HepG2 (cell line): ENCODE measurements around the gene KCNJ6. TPM values are rescaled to one million over a fixed set of nuclear protein-coding genes. Genes with fewer than 3 reads are reported as not detected.

Experiments used
- ATAC-seq: fragments of 200-7000 bp; cut with Tn5 transposase; 3 replicates; pipeline ENCODE4 v1.9.1; 2020; ENCODE audit warnings: mild to moderate bottlenecking, moderate library complexity
- BruUV-seq: library from RNA; stranded (reverse); fragments of 400-500 nt; replicated peaks from 2 replicates; lab custom pipeline; 2021; lab: Mats Ljungman, UMichigan
- CTCF ChIA-PET: fragments of 300-600 bp; formaldehyde crosslinking; extraction: SDS; loops from one replicate; lab custom pipeline; 2021; ENCODE audit warnings: low total read pairs, inconsistent platforms, low intra/inter-chr PET ratio; lab: Yijun Ruan, JAX
- POLR2A ChIA-PET: fragments of 350-600 bp; sonication (Branson Sonifier 250); formaldehyde crosslinking; loops from one replicate; lab custom pipeline; 2020; ENCODE audit warnings: antibody characterized with exemption, inconsistent platforms; lab: Yijun Ruan, JAX
- DNase-seq: peaks from one replicate; pipeline ENCODE4 v3.0.0-alpha.2; 2015; ENCODE audit warnings: low spot score
- FAIRE-seq: peaks from 3 replicates; lab custom pipeline; 2011; peaks lifted over from hg19 to GRCh38; lab: Jason Lieb, UNC
- H2AFZ ChIP-seq: one replicate; pipeline ENCODE4 v1.6.1; 2011; ENCODE audit warnings: low read length, inconsistent platforms
- H3K27ac ChIP-seq: fragments of 300-600 bp; 3 replicates; pipeline ENCODE4 v1.8.0; 2011; ENCODE audit warnings: mixed run types, mild to moderate bottlenecking, mixed read lengths, low read length, inconsistent platforms; ENCODE audit not compliant: insufficient read depth; ENCODE audit errors: extremely low read length
- H3K27me3 ChIP-seq, 2 experiments: fragments of 200-600 bp in 1 of 2; 2 replicates in 1 of 2; 3 replicates in 1 of 2; pipeline versions ENCODE4 v1.6.0 to v1.8.0; 2011; ENCODE audit warnings: low read length in 2 of 2, mild to moderate bottlenecking in 2 of 2, moderate library complexity in 2 of 2, inconsistent platforms in 1 of 2; ENCODE audit not compliant: insufficient read depth in 2 of 2, control insufficient read depth in 1 of 2
- H3K36me3 ChIP-seq, 2 experiments: fragments of 200-600 bp in 1 of 2; replicated peaks in 1 of 2; 2 replicates in 1 of 2; 3 replicates in 1 of 2; pipeline versions ENCODE4 v1.5.1 to v1.8.0; 2011; ENCODE audit warnings: low read length in 2 of 2, inconsistent platforms in 1 of 2; ENCODE audit not compliant: insufficient read depth in 2 of 2, control insufficient read depth in 1 of 2
- H3K4me1 ChIP-seq: 2 replicates; pipeline ENCODE4 v1.5.1; 2012; ENCODE audit warnings: low read length, inconsistent platforms; ENCODE audit not compliant: insufficient read depth
- H3K4me2 ChIP-seq: 2 replicates; pipeline ENCODE4 v1.6.0; 2011; ENCODE audit warnings: low read depth, low read length, inconsistent platforms
- H3K4me3 ChIP-seq, 3 experiments: fragments of 200-600 bp in 1 of 3; sonication (generic), shearing (Covaris generic) in 1 of 3; replicated peaks in 1 of 3; 2 replicates each; pipeline ENCODE4 v1.5.1; 2011 to 2016; ENCODE audit warnings: low read length in 3 of 3, inconsistent platforms in 2 of 3, low read depth in 2 of 3, mild to moderate bottlenecking in 2 of 3, control low read depth in 1 of 3, mixed read lengths in 1 of 3; ENCODE audit not compliant: insufficient read depth in 1 of 3
- H3K79me2 ChIP-seq: one replicate; pipeline ENCODE4 v1.6.1; 2011; ENCODE audit warnings: low read length, inconsistent platforms; ENCODE audit not compliant: insufficient read depth
- H3K9ac ChIP-seq: 2 replicates; pipeline ENCODE4 v1.6.0; 2011; ENCODE audit warnings: mild to moderate bottlenecking, low read depth, low read length, inconsistent platforms; ENCODE audit not compliant: insufficient read depth
- H3K9me3 ChIP-seq: 2 replicates; pipeline ENCODE4 v1.5.1; 2012; ENCODE audit warnings: mild to moderate bottlenecking, low read length
- H4K20me1 ChIP-seq: 2 replicates; pipeline ENCODE4 v1.6.0; 2011; ENCODE audit warnings: inconsistent platforms, mild to moderate bottlenecking, low read length, moderate library complexity; ENCODE audit not compliant: insufficient read depth
- ARNT2 ChIP-seq: sonication (generic); formaldehyde crosslinking; IDR thresholded peaks from 2 replicates; pipeline ENCODE4 v1.8.0; 2022; ENCODE audit warnings: mild to moderate bottlenecking, low read depth, missing genetic modification reagents, moderate library complexity
- CREB3 ChIP-seq: sonication (generic); formaldehyde crosslinking; IDR thresholded peaks from 2 replicates; pipeline ENCODE4 v1.5.0; 2020; ENCODE audit warnings: missing genetic modification reagents
- HDAC2 ChIP-seq: sonication (generic); formaldehyde crosslinking; IDR thresholded peaks from 2 replicates; pipeline ENCODE4 v1.4.0; 2020; ENCODE audit warnings: missing genetic modification reagents
- HOXA9 ChIP-seq: sonication (generic); formaldehyde crosslinking; IDR thresholded peaks from 2 replicates; pipeline ENCODE4 v1.8.1; 2022; ENCODE audit warnings: missing genetic modification reagents, mild to moderate bottlenecking, moderate library complexity, borderline replicate concordance
- REL ChIP-seq: sonication (generic); formaldehyde crosslinking; conservative IDR thresholded peaks from 2 replicates; pipeline ENCODE4 v1.8.0; 2022; ENCODE audit warnings: mild to moderate bottlenecking, missing genetic modification reagents, moderate library complexity
- SIX4 ChIP-seq: sonication (generic); formaldehyde crosslinking; IDR thresholded peaks from 2 replicates; pipeline ENCODE4 v1.4.0; 2020; ENCODE audit warnings: missing genetic modification reagents
- SKI ChIP-seq: fragments of 450-650 bp; IDR thresholded peaks from one replicate; pipeline ENCODE4 v1.6.1; 2018; ENCODE audit warnings: mild to moderate bottlenecking; ENCODE audit not compliant: partially characterized antibody
- TCF7L2 ChIP-seq: IDR thresholded peaks from 2 replicates; pipeline ENCODE4 v1.6.1; 2011; ENCODE audit warnings: mild to moderate bottlenecking, low read depth, low read length, moderate library complexity
- THRA ChIP-seq: sonication (generic); formaldehyde crosslinking; IDR thresholded peaks from 2 replicates; pipeline ENCODE4 v1.4.0; 2020; ENCODE audit warnings: missing genetic modification reagents, borderline replicate concordance
- ZMYM3 ChIP-seq: sonication (generic); formaldehyde crosslinking; IDR thresholded peaks from 2 replicates; pipeline ENCODE4 v1.5.1; 2020; ENCODE audit warnings: mild to moderate bottlenecking, missing genetic modification reagents
- ZMYM4 ChIP-seq: sonication (generic); formaldehyde crosslinking; IDR thresholded peaks from 2 replicates; pipeline ENCODE4 v1.8.1; 2023; ENCODE audit warnings: mild to moderate bottlenecking, missing genetic modification reagents
- ZNF18 ChIP-seq: sonication (generic); formaldehyde crosslinking; IDR thresholded peaks from 2 replicates; pipeline ENCODE4 v1.8.0; 2022; ENCODE audit warnings: mild to moderate bottlenecking, missing genetic modification reagents; ENCODE audit not compliant: insufficient replicate concordance
- ZNF281 ChIP-seq: sonication (generic); formaldehyde crosslinking; IDR thresholded peaks from 2 replicates; pipeline ENCODE4 v1.4.0; 2020; ENCODE audit warnings: missing genetic modification reagents, borderline replicate concordance
- ZNF577 ChIP-seq: sonication (generic); formaldehyde crosslinking; IDR thresholded peaks from 2 replicates; pipeline ENCODE4 v1.4.0; 2020; ENCODE audit warnings: mild to moderate bottlenecking, low read depth, missing genetic modification reagents, borderline replicate concordance
- WGBS: methylation state at CpG from one replicate; pipeline ENCODE4 v1.1.6; 2017; ENCODE audit warnings: low lambda C conversion rate; 5-methylcytosine and 5-hydroxymethylcytosine counted together
- in situ Hi-C: cut with HindIII; loops from 2 replicates; pipeline ENCODE4 v1.10.0; 2017; ENCODE audit warnings: low pct_unique_long_range_greater_than_20kb; ENCODE audit not compliant: extremely low pct_ligation_motif_present
- intact Hi-C: fragments of 100-400 bp; cut with micrococcal nuclease; formaldehyde crosslinking; loops from one replicate; pipeline ENCODE4 v1.10.0; 2022; ENCODE audit not compliant: unreplicated experiment
- polyA plus RNA-seq, 8 experiments: library from polyadenylated mRNA; depleted of rRNA in 3 of 8; stranded (reverse) in 7 of 8; unstranded in 1 of 8; fragments of >200 nt; fragmentation: Illumina TruSeq in 4 of 8; extraction: Trizol in 4 of 8; gene quantifications; 2 replicates each; pipeline versions ENCODE4 v1.2.1 to v1.2.3, GENCODE V29; 2011 to 2016; ENCODE audit warnings: low read depth in 4 of 8, missing spikeins in 1 of 8, mixed read lengths in 1 of 8; ENCODE audit not compliant: insufficient read depth in 1 of 8
- total RNA-seq, 5 experiments: library from RNA; depleted of rRNA; stranded (reverse); fragments of >200 nt; fragmentation: Illumina TruSeq; extraction: Trizol; gene quantifications; 2 replicates each; pipeline ENCODE4 v1.2.3, GENCODE V29; 2016; ENCODE audit warnings: low read depth in 1 of 5

The KCNJ6 gene
- total and polyA plus RNA-seq, 2 of the 13 experiments (the other 11 are each of a cell fraction or from before 2014, with no cell fraction given), result not detected

GRCh38 chr21:37769656-37770055 is 146.6 kb downstream of the KCNJ6 start (continued):
- TF ChIP-seq THRA (CRISPR knock-in tag), result no peak

- FAIRE-seq (no peak), ATAC-seq (no peak), DNase-seq (no peak)
- BruUV-seq, result no TSS peak
- 18% methylated on average over 5 of the region's 5 CpGs for WGBS
- no peak overlapping the region for H3K4me3 ChIP-seq
- ChIA-PET CTCF (no interaction called here), POLR2A (no interaction called here)
- no peaks in the 10 kb centered on the region for H4K20me1 ChIP-seq
- H3K27me3 ChIP-seq, result no peaks in the 10 kb centered on the region; a peak in 1 of 5 replicates
- no peak overlapping the region for H3K9ac ChIP-seq
- H2AFZ ChIP-seq, result no peak overlapping the region
- no peaks in the 10 kb centered on the region for H3K79me2 ChIP-seq
- H3K4me2 ChIP-seq, result no peak overlapping the region
- in situ Hi-C loops, result no loop called here
- H3K4me1 ChIP-seq, result no peaks in the 10 kb centered on the region
- H3K27ac ChIP-seq, result no peak overlapping the region
- no peaks in the 10 kb centered on the region for H3K9me3 ChIP-seq
- intact Hi-C loops, result no loop called here
- no peaks in the 10 kb centered on the region for H3K36me3 ChIP-seq
- TF ChIP-seq REL (CRISPR knock-in tag) (no peak), ZNF577 (no peak), TCF7L2 (no peak), SKI (no peak), HOXA9 (CRISPR knock-in tag) (no peak), ZMYM3 (no peak), ZNF281 (CRISPR knock-in tag) (no peak), HDAC2 (no peak), CREB3 (CRISPR knock-in tag) (no peak), ARNT2 (CRISPR knock-in tag) (no peak), ZNF18 (CRISPR knock-in tag) (no peak), ZMYM4 (CRISPR knock-in tag) (no peak), SIX4 (CRISPR knock-in tag) (no peak)
Measured at GRCh38 chr21:37767984-37768383, 148.3 kb downstream of the KCNJ6 start.
